ENCODE measurements around the gene ALKBH8. TPM values are rescaled to one million over a fixed set of nuclear protein-coding genes. Genes with fewer than 3 reads are reported as not detected.
"Not testable (repeated sequence)": the region's sequence is repeated elsewhere in the genome, so short reads cannot be mapped to it uniquely, and the experiment has no call there.

The ALKBH8 gene
- total and polyA plus RNA-seq, 2 experiments from 2014 or later = 2.7 to 5.2 TPM

- Histone ChIP-seq H3K79me2 (no peaks in the 10 kb centered on the region), H2AFZ (no peak overlapping the region), H3K4me1 (ENCODE audit: insufficient read depth) (no peaks in the 10 kb centered on the region), H3K4me3 (no peak overlapping the region), H3K36me3 (replicated peaks; ENCODE audit: insufficient read depth, low read depth) (no peaks in the 10 kb centered on the region), H3K27ac (no peak overlapping the region), H4K20me1 (ENCODE audit: insufficient read depth, poor library complexity, severe bottlenecking) (no peaks in the 10 kb centered on the region), H3K4me2 (no peak overlapping the region), H3K9me2 (replicated peaks; ENCODE audit: insufficient read depth) (no peaks in the 10 kb centered on the region), H3K9me3 (ENCODE audit: low read depth) (no peaks in the 10 kb centered on the region), H3K27me3 (no peaks in the 10 kb centered on the region)
- TF ChIP-seq CTCF (IDR thresholded peaks at IDR 0.05; ENCODE audit: poor library complexity) = no peak
- TF ChIP-seq EZH2phosphoT487 (IDR thresholded peaks at IDR 0.05; ENCODE audit: low read depth, severe bottlenecking, unreplicated experiment) = no peak
- TF ChIP-seq EZH2 (IDR thresholded peaks at IDR 0.05; ENCODE audit: borderline replicate concordance) = no peak
- peak; percentile 23 for DNase-seq (ENCODE audit: low spot score)
- 70% methylated on average over 3 of the region's 3 CpGs for WGBS (ENCODE audit: low lambda C conversion rate, missing lambda C conversion rate)
These were observed 96.9 kb downstream of the ALKBH8 start for GRCh38 chr11:107468596-107468995.

DNA sequence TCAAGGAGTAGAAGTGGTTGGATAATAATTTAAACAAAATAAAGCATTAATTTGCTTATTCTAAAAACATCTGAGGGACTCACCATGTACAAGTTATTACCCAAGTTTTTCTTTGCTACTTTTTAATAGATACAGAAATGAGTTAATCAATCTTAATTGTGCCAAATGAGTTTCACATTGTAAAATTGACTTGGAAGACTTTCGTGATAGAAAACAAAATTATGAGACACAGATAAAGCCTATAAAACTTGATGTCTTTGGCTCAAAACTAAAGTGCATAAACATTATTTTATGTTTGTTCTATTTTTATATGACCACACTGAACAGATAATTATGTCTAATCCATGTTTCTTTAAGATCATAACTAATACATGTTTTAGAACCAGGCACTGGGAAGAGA is 97.8 kb downstream of the ALKBH8 start:
- TF ChIP-seq EZH2 (IDR thresholded peaks at IDR 0.05; ENCODE audit: borderline replicate concordance) (no peak), EZH2phosphoT487 (IDR thresholded peaks at IDR 0.05; ENCODE audit: low read depth, severe bottlenecking, unreplicated experiment) (no peak), CTCF (IDR thresholded peaks at IDR 0.05; ENCODE audit: poor library complexity) (no peak)
- Histone ChIP-seq H2AFZ (no peak overlapping the region), H3K4me1 (ENCODE audit: insufficient read depth) (no peaks in the 10 kb centered on the region), H4K20me1 (ENCODE audit: insufficient read depth, poor library complexity, severe bottlenecking) (no peaks in the 10 kb centered on the region), H3K9me2 (replicated peaks; ENCODE audit: insufficient read depth) (no peaks in the 10 kb centered on the region), H3K27ac (no peak overlapping the region), H3K79me2 (no peaks in the 10 kb centered on the region), H3K36me3 (replicated peaks; ENCODE audit: insufficient read depth, low read depth) (no peaks in the 10 kb centered on the region), H3K4me3 (no peak overlapping the region), H3K4me2 (no peak overlapping the region), H3K9me3 (ENCODE audit: low read depth) (no peaks in the 10 kb centered on the region), H3K27me3 (no peaks in the 10 kb centered on the region)
- no peak for DNase-seq (ENCODE audit: low spot score)
- 73% methylated on average over 1 of the region's 1 CpG for WGBS (ENCODE audit: low lambda C conversion rate, missing lambda C conversion rate)

DNA sequence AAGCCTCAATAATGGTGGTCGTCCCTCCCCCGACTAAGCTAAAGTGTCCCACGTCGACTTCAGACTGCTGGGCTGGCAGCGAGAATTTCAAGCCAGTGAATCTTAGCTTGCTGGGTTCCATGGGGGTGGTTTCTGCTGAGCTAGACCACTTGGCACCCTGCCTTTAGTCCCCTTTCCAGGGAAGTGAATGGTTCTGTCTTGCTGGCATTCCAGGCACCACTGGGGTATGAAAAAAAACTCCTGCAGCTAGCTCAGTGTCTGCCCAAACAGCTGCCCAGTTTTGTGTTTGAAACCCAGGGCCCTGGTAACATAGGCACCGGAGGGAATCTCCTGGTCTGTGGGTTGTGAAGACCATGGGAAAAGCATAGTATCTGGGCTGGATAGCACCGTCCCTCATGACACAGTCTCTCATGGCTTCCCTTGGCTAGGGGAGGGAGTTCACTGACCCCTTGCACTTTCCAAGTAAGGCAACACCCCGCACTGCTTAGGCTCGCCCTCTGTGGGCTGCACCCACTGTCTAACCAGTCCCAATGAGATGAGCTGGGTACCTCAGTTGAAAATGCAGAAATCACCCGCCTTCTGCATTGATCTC is 99.2 kb downstream of the ALKBH8 start:
- H3K27ac ChIP-seq; H3K27me3 ChIP-seq; H3K79me2 ChIP-seq; H3K4me1 ChIP-seq (ENCODE audit: insufficient read depth); H4K20me1 ChIP-seq (ENCODE audit: insufficient read depth, poor library complexity, severe bottlenecking); H2AFZ ChIP-seq; H3K9me3 ChIP-seq (ENCODE audit: low read depth); DNase-seq (ENCODE audit: low spot score); H3K4me3 ChIP-seq; H3K9me2 ChIP-seq (replicated peaks; ENCODE audit: insufficient read depth); H3K4me2 ChIP-seq; H3K36me3 ChIP-seq (replicated peaks; ENCODE audit: insufficient read depth, low read depth): not testable (repeated sequence)
- 84% methylated on average over 10 of the region's 10 CpGs for WGBS (ENCODE audit: low lambda C conversion rate, missing lambda C conversion rate)

- Histone ChIP-seq H3K4me3 (peak within 1 kb of the TSS; percentile 44), H3K9me2 (replicated peaks; ENCODE audit: insufficient read depth) (no peaks in the 10 kb centered on the region), H3K36me3 (replicated peaks; ENCODE audit: insufficient read depth, low read depth) (no peaks in the 10 kb centered on the region), H2AFZ (peak within 1 kb of the TSS; percentile 70), H3K27me3 (no peaks in the 10 kb centered on the region), H3K4me1 (ENCODE audit: insufficient read depth) (peaks cover 11% of the 10 kb centered on the region), H4K20me1 (ENCODE audit: insufficient read depth, poor library complexity, severe bottlenecking) (no peaks in the 10 kb centered on the region), H3K27ac (peak within 1 kb of the TSS; percentile 67), H3K9me3 (ENCODE audit: low read depth) (no peaks in the 10 kb centered on the region), H3K4me2 (peak within 1 kb of the TSS; percentile 86), H3K79me2 (peaks cover 22% of the 10 kb centered on the region)
- TF ChIP-seq EZH2phosphoT487 (IDR thresholded peaks at IDR 0.05; ENCODE audit: low read depth, severe bottlenecking, unreplicated experiment) (no peak), CTCF (IDR thresholded peaks at IDR 0.05; ENCODE audit: poor library complexity) (no peak), EZH2 (IDR thresholded peaks at IDR 0.05; ENCODE audit: borderline replicate concordance) (no peak)
- peak; percentile 97 for DNase-seq (ENCODE audit: low spot score)
- whole genome bisulfite sequencing (ENCODE audit: low lambda C conversion rate, missing lambda C conversion rate) = 1% methylated on average over 30 of the region's 30 CpGs
These were observed 107.8 kb downstream of the ALKBH8 start, which contains the start of gene CWF19L2 for GRCh38 chr11:107457558-107458271. Gene CWF19L2 (minus strand): TSS chr11:107457825. CDS start chr11:107457816, 9 bp downstream.

Measured in hepatocyte (in vitro differentiated cells).